ENCODE results near the gene C9orf78. TPM values are rescaled to one million over a fixed set of nuclear protein-coding genes. Genes with fewer than 3 reads are reported as not detected.

Gene C9orf78
- total RNA-seq, 2 donors from 2014 or later, result 63.7 to 76.8 TPM

DNA sequence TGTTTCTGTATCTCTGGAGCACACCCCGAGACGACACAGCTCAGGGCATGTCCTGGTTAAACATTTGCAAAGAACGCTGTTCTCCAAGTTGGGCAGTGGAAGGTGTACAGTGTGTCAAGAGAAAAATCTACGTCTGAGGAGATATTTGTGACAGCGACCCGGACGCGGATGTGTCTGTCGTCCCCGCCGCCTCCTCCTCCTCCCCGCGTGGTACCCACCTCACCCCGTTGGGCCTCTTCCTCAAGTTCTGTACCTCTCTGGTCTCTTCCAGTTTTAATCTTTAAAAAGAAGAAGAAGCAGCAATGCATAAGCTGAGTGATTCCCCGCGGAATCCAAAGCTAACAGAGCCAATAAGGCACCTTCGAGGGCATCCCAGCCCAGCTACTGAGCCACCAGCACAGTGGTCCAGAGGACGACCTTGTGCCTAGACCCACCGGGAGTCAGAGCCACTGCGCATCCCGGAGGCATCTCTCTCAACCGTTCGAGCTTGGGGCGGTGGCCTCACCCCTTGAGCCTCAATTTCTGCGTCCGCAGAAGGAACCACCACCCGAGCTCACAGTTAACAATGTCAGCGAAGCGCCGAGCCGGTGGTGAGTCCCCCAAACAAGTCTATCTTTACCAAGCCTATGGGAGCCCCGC lies 467 bp downstream of the C9orf78 start:
- Histone ChIP-seq H3K36me3 (no peaks in the 10 kb centered on the region), H3K9me3 (no peaks in the 10 kb centered on the region), H3K27ac (peak overlapping the region; percentile 68 to 90), H3K4me3 (peak overlapping the region; percentile 97 to 99), H3K27me3 (replicated peaks; ENCODE audit: insufficient read depth) (no peaks in the 10 kb centered on the region), H3K4me1 (replicated peaks) (no peaks in the 10 kb centered on the region)
- no peak for TF ChIP-seq POLR2AphosphoS5 (IDR thresholded peaks at IDR 0.05)
- no peak for TF ChIP-seq POLR2A (IDR thresholded peaks at IDR 0.05)
- TF ChIP-seq, protein P1, sequence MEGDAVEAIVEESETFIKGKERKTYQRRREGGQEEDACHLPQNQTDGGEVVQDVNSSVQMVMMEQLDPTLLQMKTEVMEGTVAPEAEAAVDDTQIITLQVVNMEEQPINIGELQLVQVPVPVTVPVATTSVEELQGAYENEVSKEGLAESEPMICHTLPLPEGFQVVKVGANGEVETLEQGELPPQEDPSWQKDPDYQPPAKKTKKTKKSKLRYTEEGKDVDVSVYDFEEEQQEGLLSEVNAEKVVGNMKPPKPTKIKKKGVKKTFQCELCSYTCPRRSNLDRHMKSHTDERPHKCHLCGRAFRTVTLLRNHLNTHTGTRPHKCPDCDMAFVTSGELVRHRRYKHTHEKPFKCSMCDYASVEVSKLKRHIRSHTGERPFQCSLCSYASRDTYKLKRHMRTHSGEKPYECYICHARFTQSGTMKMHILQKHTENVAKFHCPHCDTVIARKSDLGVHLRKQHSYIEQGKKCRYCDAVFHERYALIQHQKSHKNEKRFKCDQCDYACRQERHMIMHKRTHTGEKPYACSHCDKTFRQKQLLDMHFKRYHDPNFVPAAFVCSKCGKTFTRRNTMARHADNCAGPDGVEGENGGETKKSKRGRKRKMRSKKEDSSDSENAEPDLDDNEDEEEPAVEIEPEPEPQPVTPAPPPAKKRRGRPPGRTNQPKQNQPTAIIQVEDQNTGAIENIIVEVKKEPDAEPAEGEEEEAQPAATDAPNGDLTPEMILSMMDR (IDR thresholded peaks at IDR 0.05), result no peak
- no peak for DNase-seq (ENCODE audit: low spot score)
- intact Hi-C loops (cut with DNase I), result loop anchor here (5.0 kb wide), 1 partner anchor 48 kb away; no protein-coding TSS in a partner anchor
- under 1% methylated on average over 32 of the region's 32 CpGs for WGBS

DNA sequence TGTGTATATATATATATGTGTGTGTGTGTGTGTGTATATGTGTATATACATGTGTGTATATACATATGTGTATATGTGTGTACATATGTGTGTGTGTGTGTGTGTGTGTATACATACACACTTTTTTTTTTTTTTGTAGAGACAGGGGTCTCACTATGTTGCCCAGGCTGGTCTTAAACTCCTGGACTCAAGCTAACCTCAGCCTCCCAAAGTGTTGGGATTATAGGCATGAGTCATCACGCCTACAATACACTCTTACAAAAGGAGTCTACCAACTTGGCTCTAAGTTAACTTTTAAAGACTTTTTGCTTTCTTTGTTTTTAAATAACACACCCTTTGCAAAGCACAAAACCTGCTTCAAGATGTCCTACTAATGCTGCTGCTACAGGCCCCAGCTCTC lies 2.1 kb downstream of the C9orf78 start:
- Histone ChIP-seq H3K27ac (no peak overlapping the region), H3K9me3 (no peaks in the 10 kb centered on the region), H3K4me3 (no peak overlapping the region), H3K36me3 (peaks cover 2 to 15% of the 10 kb centered on the region in 2 donors), H3K4me1 (replicated peaks) (no peaks in the 10 kb centered on the region), H3K27me3 (replicated peaks; ENCODE audit: insufficient read depth) (no peaks in the 10 kb centered on the region)
- TF ChIP-seq POLR2AphosphoS5 (IDR thresholded peaks at IDR 0.05) (no peak), POLR2A (IDR thresholded peaks at IDR 0.05) (no peak)
- TF ChIP-seq, protein P1 (IDR thresholded peaks at IDR 0.05), result no peak
- DNase-seq (ENCODE audit: low spot score), result no peak
- intact Hi-C loops (cut with DNase I), result no loop called here
- WGBS, result 94% methylated on average over 1 of the region's 1 CpG

DNA sequence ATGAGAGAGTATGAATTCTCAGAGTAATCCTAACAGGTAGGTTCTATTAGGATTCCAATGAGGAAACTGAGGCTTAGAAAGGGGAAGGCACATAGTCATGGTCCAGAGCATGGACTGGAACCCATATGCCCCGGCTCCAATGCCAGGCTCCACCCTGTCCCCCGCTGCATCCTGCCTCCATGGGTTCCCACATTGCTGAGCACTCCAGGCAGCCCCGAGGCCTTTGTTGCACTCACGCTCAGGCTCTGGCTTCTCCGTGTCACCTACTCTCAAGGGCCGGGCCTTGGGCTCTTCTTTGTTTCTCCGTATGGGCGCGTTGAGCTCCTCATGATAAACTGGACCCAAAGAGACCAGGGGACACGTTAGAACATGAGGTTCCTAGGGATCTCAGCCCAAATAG lies 6.1 kb downstream of the C9orf78 start:
- no peak for TF ChIP-seq POLR2AphosphoS5 (IDR thresholded peaks at IDR 0.05)
- TF ChIP-seq, protein P1 (IDR thresholded peaks at IDR 0.05), result no peak
- no peak for TF ChIP-seq POLR2A (IDR thresholded peaks at IDR 0.05)

DNA sequence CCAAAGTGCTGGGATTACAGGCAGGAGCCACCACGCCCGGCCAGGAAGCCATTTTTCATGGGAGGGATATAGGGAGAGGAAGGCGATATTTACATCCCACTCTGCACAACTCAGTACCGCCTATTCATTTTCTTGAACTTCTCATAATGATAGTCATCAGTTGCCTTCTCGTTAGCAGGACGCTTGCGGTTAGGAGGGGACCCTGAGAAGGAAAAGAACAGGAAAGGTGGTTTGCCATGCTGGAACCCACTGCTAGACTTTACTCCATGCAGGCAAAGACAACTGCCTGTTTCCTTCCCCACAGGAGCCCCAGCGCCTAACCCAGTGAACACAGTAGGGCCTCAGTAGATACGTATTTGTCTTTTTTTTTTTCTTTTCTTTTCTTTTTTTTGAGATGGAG lies 7.0 kb downstream of the C9orf78 start:
- no peak overlapping the region for H3K27ac ChIP-seq
- no peaks in the 10 kb centered on the region for H3K9me3 ChIP-seq
- no peaks in the 10 kb centered on the region for H3K27me3 ChIP-seq (replicated peaks; ENCODE audit: insufficient read depth)
- peaks cover 3 to 16% of the 10 kb centered on the region in 2 donors for H3K36me3 ChIP-seq
- WGBS, result 81% methylated on average over 9 of the region's 9 CpGs
- no peak overlapping the region for H3K4me3 ChIP-seq
- DNase-seq (ENCODE audit: low spot score), result no peak
- TF ChIP-seq, protein P1 (IDR thresholded peaks at IDR 0.05), result no peak
- TF ChIP-seq POLR2AphosphoS5 (IDR thresholded peaks at IDR 0.05) (no peak), POLR2A (IDR thresholded peaks at IDR 0.05) (no peak)
- H3K4me1 ChIP-seq (replicated peaks), result no peaks in the 10 kb centered on the region
- intact Hi-C loops (cut with DNase I), result no loop called here

More for the DNA sequence above, 6.1 kb downstream of the C9orf78 start:
- Histone ChIP-seq H3K27ac (no peak overlapping the region), H3K4me1 (replicated peaks) (no peaks in the 10 kb centered on the region), H3K27me3 (replicated peaks; ENCODE audit: insufficient read depth) (no peaks in the 10 kb centered on the region), H3K4me3 (no peak overlapping the region), H3K9me3 (no peaks in the 10 kb centered on the region), H3K36me3 (peaks cover 3 to 16% of the 10 kb centered on the region in 2 donors)
- DNase-seq (ENCODE audit: low spot score), result no peak
- WGBS, result 96% methylated on average over 10 of the region's 10 CpGs
- intact Hi-C loops (cut with DNase I), result no loop called here

DNA sequence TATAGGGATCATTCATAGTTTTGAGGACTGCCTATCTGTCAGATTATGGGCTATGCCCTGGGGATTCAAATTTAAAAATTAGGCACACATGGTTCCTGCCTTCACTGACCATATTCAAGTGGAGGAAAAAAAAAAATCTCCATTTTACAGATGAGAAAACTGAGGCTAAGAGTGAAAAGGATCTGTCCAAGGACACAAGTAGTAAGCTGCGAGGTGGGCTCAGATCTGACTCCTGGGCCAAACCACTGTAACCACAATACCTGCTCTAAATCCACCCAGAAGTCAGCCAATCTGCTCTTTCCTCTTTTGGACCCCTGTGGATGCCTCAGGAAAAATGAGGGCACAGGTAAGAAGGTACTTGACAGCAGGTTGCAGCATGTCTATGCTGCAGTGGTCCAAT lies 8.3 kb downstream of the C9orf78 start:
- intact Hi-C loops (cut with DNase I), result no loop called here
- Histone ChIP-seq H3K9me3 (no peaks in the 10 kb centered on the region), H3K36me3 (peaks cover 3 to 16% of the 10 kb centered on the region in 2 donors), H3K4me1 (replicated peaks) (no peaks in the 10 kb centered on the region), H3K4me3 (no peak overlapping the region), H3K27ac (no peak overlapping the region), H3K27me3 (replicated peaks; ENCODE audit: insufficient read depth) (no peaks in the 10 kb centered on the region)
- no peak for DNase-seq (ENCODE audit: low spot score)
- TF ChIP-seq POLR2A (IDR thresholded peaks at IDR 0.05) (no peak), POLR2AphosphoS5 (IDR thresholded peaks at IDR 0.05) (no peak)
- TF ChIP-seq, protein P1 (IDR thresholded peaks at IDR 0.05), result no peak
- 83% methylated on average over 1 of the region's 1 CpG for WGBS
